H9 (cell line): ENCODE data around the gene OBSL1. TPM values are rescaled to one million over a fixed set of nuclear protein-coding genes. Genes with fewer than 3 reads are reported as not detected.

ENCODE experiments used
- DNase-seq: peaks from one replicate; pipeline ENCODE4 v3.0.0-alpha.2; 2017
- H2AFZ ChIP-seq: one replicate; pipeline ENCODE4 v1.6.1; 2013; ENCODE audit warnings: mild to moderate bottlenecking, low read length, control low read depth, moderate library complexity
- H2AK5ac ChIP-seq: 2 replicates; pipeline ENCODE4 v1.6.1; 2013; ENCODE audit warnings: low read length, control low read depth, mixed read lengths; ENCODE audit not compliant: insufficient read length
- H2BK120ac ChIP-seq: one replicate; pipeline ENCODE4 v1.6.1; 2013; ENCODE audit warnings: low read depth, mild to moderate bottlenecking, low read length, control low read depth, inconsistent platforms; ENCODE audit not compliant: poor library complexity, severe bottlenecking
- H2BK12ac ChIP-seq: 2 replicates; pipeline ENCODE4 v1.6.1; 2013; ENCODE audit warnings: low read length, control low read depth, mixed read lengths, low read depth; ENCODE audit not compliant: insufficient read length
- H2BK15ac ChIP-seq: 2 replicates; pipeline ENCODE4 v1.6.1; 2013; ENCODE audit warnings: low read depth, low read length, control low read depth
- H2BK20ac ChIP-seq: one replicate; pipeline ENCODE4 v1.6.1; 2013; ENCODE audit warnings: low read depth, mild to moderate bottlenecking, low read length, control low read depth, inconsistent platforms; ENCODE audit not compliant: poor library complexity, severe bottlenecking
- H2BK5ac ChIP-seq: 2 replicates; pipeline ENCODE4 v1.6.1; 2013; ENCODE audit warnings: low read length, control low read depth, mixed read lengths; ENCODE audit not compliant: insufficient read length
- H3K14ac ChIP-seq: 2 replicates; pipeline ENCODE4 v1.6.1; 2013; ENCODE audit warnings: low read length, control low read depth; ENCODE audit not compliant: insufficient read depth
- H3K18ac ChIP-seq: 2 replicates; pipeline ENCODE4 v1.6.1; 2013; ENCODE audit warnings: low read depth, mild to moderate bottlenecking, mixed read lengths, low read length, control low read depth; ENCODE audit not compliant: insufficient read length
- H3K23ac ChIP-seq: 2 replicates; pipeline ENCODE4 v1.6.1; 2013; ENCODE audit warnings: low read length, control low read depth, mixed read lengths, low read depth; ENCODE audit not compliant: insufficient read length
- H3K23me2 ChIP-seq: 2 replicates; pipeline ENCODE4 v1.6.1; 2013; ENCODE audit warnings: low read depth, mild to moderate bottlenecking, mixed read lengths, low read length, control low read depth; ENCODE audit not compliant: insufficient read length, poor library complexity, severe bottlenecking
- H3K27ac ChIP-seq: 2 replicates; pipeline ENCODE4 v1.5.1; 2013; ENCODE audit warnings: low read length, control low read depth, mixed read lengths, low read depth; ENCODE audit not compliant: insufficient read length
- H3K27me3 ChIP-seq: 2 replicates; pipeline ENCODE4 v1.6.1; 2013; ENCODE audit warnings: low read length, control low read depth, inconsistent platforms; ENCODE audit not compliant: insufficient read depth
- H3K4ac ChIP-seq: 2 replicates; pipeline ENCODE4 v1.6.1; 2013; ENCODE audit warnings: low read depth, mild to moderate bottlenecking, control low read depth, inconsistent platforms, low read length, moderate library complexity
- H3K4me1 ChIP-seq: 2 replicates; pipeline ENCODE4 v1.6.1; 2013; ENCODE audit warnings: low read length, control low read depth, inconsistent platforms; ENCODE audit not compliant: insufficient read depth
- H3K4me2 ChIP-seq: 2 replicates; pipeline ENCODE4 v1.6.1; 2013; ENCODE audit warnings: low read length, control low read depth, mixed read lengths; ENCODE audit not compliant: insufficient read length, insufficient read depth
- H3K56ac ChIP-seq: 2 replicates; pipeline ENCODE4 v1.6.1; 2013; ENCODE audit warnings: low read depth, mild to moderate bottlenecking, mixed read lengths, low read length, control low read depth; ENCODE audit not compliant: insufficient read length
- H3K79me1 ChIP-seq: 2 replicates; pipeline ENCODE4 v1.6.1; 2013; ENCODE audit warnings: low read depth, mild to moderate bottlenecking, moderate library complexity, low read length, control low read depth, inconsistent platforms; ENCODE audit not compliant: insufficient read depth, poor library complexity, severe bottlenecking
- H3K79me2 ChIP-seq: 2 replicates; pipeline ENCODE4 v1.6.1; 2013; ENCODE audit warnings: low read length, control low read depth, inconsistent platforms; ENCODE audit not compliant: insufficient read depth
- H3K9ac ChIP-seq: 2 replicates; pipeline ENCODE4 v1.6.1; 2013; ENCODE audit warnings: low read length, control low read depth, mixed read lengths; ENCODE audit not compliant: insufficient read length; ENCODE audit errors: extremely low read depth
- H3K9me3 ChIP-seq: one replicate; pipeline ENCODE4 v1.6.1; 2013; ENCODE audit warnings: low read depth, low read length, inconsistent platforms; ENCODE audit not compliant: control insufficient read depth
- H3T11ph ChIP-seq: one replicate; pipeline ENCODE4 v1.6.1; 2013; ENCODE audit warnings: mild to moderate bottlenecking, low read length, control low read depth, inconsistent platforms
- H4K20me1 ChIP-seq: one replicate; pipeline ENCODE4 v1.6.1; 2013; ENCODE audit not compliant: control insufficient read depth, insufficient read length, insufficient read depth
- H4K5ac ChIP-seq: 2 replicates; pipeline ENCODE4 v1.6.1; 2013; ENCODE audit warnings: low read depth, mild to moderate bottlenecking, mixed read lengths, low read length, control low read depth; ENCODE audit not compliant: insufficient read length
- H4K8ac ChIP-seq: replicated peaks from 2 replicates; pipeline ENCODE4 v1.6.1; 2013; ENCODE audit warnings: low read length, control low read depth, mixed read lengths, low read depth; ENCODE audit not compliant: insufficient read length
- H4K91ac ChIP-seq: 2 replicates; pipeline ENCODE4 v1.6.1; 2013; ENCODE audit warnings: low read depth, mild to moderate bottlenecking, moderate library complexity, mixed read lengths, low read length, control low read depth; ENCODE audit not compliant: insufficient read length
- H3K27ac Mint-ChIP-seq, 3 experiments: 2 replicates in 2 of 3; 3 replicates in 1 of 3; pipeline ENCODE4 v1.8.0; 2020 to 2021; ENCODE audit warnings: mixed read lengths in 3 of 3, mild to moderate bottlenecking in 1 of 3, moderate library complexity in 1 of 3
- H3K27me3 Mint-ChIP-seq: 2 replicates; pipeline ENCODE4 v1.8.0; 2021; ENCODE audit warnings: low read depth, mild to moderate bottlenecking, moderate library complexity, mixed read lengths
- H3K36me3 Mint-ChIP-seq, 3 experiments: 2 replicates in 2 of 3; 3 replicates in 1 of 3; pipeline ENCODE4 v1.8.0; 2020 to 2021; ENCODE audit warnings: low read depth in 3 of 3, mixed read lengths in 3 of 3; ENCODE audit not compliant: insufficient read depth in 1 of 3
- H3K4me1 Mint-ChIP-seq, 2 experiments: 2 replicates each; pipeline ENCODE4 v1.8.0; 2020; ENCODE audit warnings: mixed read lengths in 2 of 2
- H3K4me3 Mint-ChIP-seq, 2 experiments: 2 replicates in 1 of 2; 3 replicates in 1 of 2; pipeline ENCODE4 v1.8.0; 2020 to 2021; ENCODE audit warnings: mild to moderate bottlenecking in 2 of 2, mixed read lengths in 2 of 2, moderate library complexity in 1 of 2
- H3K9me3 Mint-ChIP-seq, 2 experiments: 2 replicates in 1 of 2; 3 replicates in 1 of 2; pipeline ENCODE4 v1.8.0; 2020; ENCODE audit warnings: mild to moderate bottlenecking in 2 of 2, mixed read lengths in 2 of 2, moderate library complexity in 1 of 2
- WGBS: extraction: QIAGEN DNeasy Blood & Tissue Kit; methylation state at CpG from one replicate; pipeline ENCODE4 v1.1.7; 2013; ENCODE audit warnings: missing lambda C conversion rate, low lambda C conversion rate, mixed read lengths; ENCODE audit not compliant: insufficient read length; ENCODE audit errors: extremely low coverage; 5-methylcytosine and 5-hydroxymethylcytosine counted together
- total RNA-seq: library from RNA; stranded (reverse); gene quantifications from 2 replicates; pipeline ENCODE4 v1.2.1, GENCODE V29; 2021
- TF ChIP-seq, protein P1 (sequence below): fragments of 200-600 bp; sonication (generic); conservative IDR thresholded peaks from 3 replicates; pipeline ENCODE4 v1.8.0; 2021; ENCODE audit warnings: antibody characterized with exemption, mild to moderate bottlenecking

OBSL1 gene
- total RNA-seq, 1 experiment from 2014 or later, result 140 TPM

DNA sequence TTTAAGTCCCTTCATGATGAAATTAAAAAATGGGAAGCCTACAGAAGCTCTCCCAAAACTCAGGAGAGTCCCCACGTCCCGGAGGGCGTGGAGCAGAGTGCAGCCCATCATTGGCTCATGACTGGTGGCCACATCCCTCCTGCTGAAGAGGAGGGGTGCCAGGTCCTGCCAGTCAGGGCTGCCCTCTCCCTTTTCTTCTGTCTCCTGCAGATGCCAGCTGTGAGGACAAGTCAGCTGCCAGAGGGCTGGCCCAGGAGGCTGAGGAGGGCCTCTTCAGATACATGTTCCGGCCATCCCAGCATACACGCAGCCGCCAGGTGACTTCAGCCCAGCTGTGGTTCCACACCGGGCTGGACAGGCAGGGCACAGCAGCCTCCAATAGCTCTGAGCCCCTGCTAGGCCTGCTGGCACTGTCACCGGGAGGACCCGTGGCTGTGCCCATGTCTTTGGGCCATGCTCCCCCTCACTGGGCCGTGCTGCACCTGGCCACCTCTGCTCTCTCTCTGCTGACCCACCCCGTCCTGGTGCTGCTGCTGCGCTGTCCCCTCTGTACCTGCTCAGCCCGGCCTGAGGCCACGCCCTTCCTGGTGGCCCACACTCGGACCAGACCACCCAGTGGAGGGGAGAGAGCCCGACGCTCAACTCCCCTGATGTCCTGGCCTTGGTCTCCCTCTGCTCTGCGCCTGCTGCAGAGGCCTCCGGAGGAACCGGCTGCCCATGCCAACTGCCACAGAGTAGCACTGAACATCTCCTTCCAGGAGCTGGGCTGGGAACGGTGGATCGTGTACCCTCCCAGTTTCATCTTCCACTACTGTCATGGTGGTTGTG is 3.4 kb upstream of the OBSL1 start:
- H3K4me1 Mint-ChIP-seq, result peaks cover 51 to 65% of the 10 kb centered on the region in 2 experiments
- H3K27ac Mint-ChIP-seq, result no peak overlapping the region

More for the DNA sequence above, 3.4 kb upstream of the OBSL1 start:
- no peak overlapping the region for H4K5ac ChIP-seq
- no peak overlapping the region for H3K4me2 ChIP-seq
- no peak for DNase-seq
- Mint-ChIP-seq H3K36me3 (peaks cover 2 to 6% (median 4%) of the 10 kb centered on the region in 3 experiments), H3K4me3 (no peak overlapping the region), H3K9me3 (no peaks in the 10 kb centered on the region; a peak in 1 of 5 replicates), H3K27me3 (peaks cover 22% of the 10 kb centered on the region)
- H3K9me3 ChIP-seq, result no peaks in the 10 kb centered on the region
- no peak overlapping the region for H2BK120ac ChIP-seq
- H2BK15ac ChIP-seq, result no peak overlapping the region
- no peak overlapping the region for H4K91ac ChIP-seq
- no CpG with 5 or more reads among the region's 22 CpGs for whole genome bisulfite sequencing
- H3K56ac ChIP-seq, result no peak overlapping the region
- H2BK12ac ChIP-seq, result no peak overlapping the region
- H3K79me1 ChIP-seq, result no peaks in the 10 kb centered on the region
- no peak overlapping the region for H2BK5ac ChIP-seq
- peaks cover 7% of the 10 kb centered on the region for H3K23me2 ChIP-seq
- H3K27me3 ChIP-seq, result no peaks in the 10 kb centered on the region; the same call in 1 of the 2 replicates
- H4K20me1 ChIP-seq, result no peaks in the 10 kb centered on the region
- H3K9ac ChIP-seq, result no peak overlapping the region
- TF ChIP-seq, protein P1, sequence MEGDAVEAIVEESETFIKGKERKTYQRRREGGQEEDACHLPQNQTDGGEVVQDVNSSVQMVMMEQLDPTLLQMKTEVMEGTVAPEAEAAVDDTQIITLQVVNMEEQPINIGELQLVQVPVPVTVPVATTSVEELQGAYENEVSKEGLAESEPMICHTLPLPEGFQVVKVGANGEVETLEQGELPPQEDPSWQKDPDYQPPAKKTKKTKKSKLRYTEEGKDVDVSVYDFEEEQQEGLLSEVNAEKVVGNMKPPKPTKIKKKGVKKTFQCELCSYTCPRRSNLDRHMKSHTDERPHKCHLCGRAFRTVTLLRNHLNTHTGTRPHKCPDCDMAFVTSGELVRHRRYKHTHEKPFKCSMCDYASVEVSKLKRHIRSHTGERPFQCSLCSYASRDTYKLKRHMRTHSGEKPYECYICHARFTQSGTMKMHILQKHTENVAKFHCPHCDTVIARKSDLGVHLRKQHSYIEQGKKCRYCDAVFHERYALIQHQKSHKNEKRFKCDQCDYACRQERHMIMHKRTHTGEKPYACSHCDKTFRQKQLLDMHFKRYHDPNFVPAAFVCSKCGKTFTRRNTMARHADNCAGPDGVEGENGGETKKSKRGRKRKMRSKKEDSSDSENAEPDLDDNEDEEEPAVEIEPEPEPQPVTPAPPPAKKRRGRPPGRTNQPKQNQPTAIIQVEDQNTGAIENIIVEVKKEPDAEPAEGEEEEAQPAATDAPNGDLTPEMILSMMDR, result no peak
- no peak overlapping the region for H2BK20ac ChIP-seq
- H3K27ac ChIP-seq, result no peak overlapping the region
- H3K4ac ChIP-seq, result no peak overlapping the region
- no peak overlapping the region for H3K18ac ChIP-seq
- no peak overlapping the region for H2AFZ ChIP-seq
- H3K23ac ChIP-seq, result no peak overlapping the region
- no peaks in the 10 kb centered on the region for H3K79me2 ChIP-seq
- no peak overlapping the region for H2AK5ac ChIP-seq
- peaks cover 5% of the 10 kb centered on the region; the same call in 1 of the 2 replicates for H3K4me1 ChIP-seq
- no peak overlapping the region for H3K14ac ChIP-seq
- H3T11ph ChIP-seq, result no peak overlapping the region
- no peak overlapping the region for H4K8ac ChIP-seq
